Activated CD4-positive, alpha-beta T cell treated with anti-CD3 and anti-CD28 coated beads for 4 hours (primary cell): ENCODE measurements around the gene KRT7.
"Not testable (repeated sequence)": the region's sequence is repeated elsewhere in the genome, so short reads cannot be mapped to it uniquely, and the experiment has no call there.

Source experiments
- DNase-seq, 2 donors: peaks; one replicate each; pipeline ENCODE4 v3.0.0-alpha.2; 2020

KRT7 gene

DNA sequence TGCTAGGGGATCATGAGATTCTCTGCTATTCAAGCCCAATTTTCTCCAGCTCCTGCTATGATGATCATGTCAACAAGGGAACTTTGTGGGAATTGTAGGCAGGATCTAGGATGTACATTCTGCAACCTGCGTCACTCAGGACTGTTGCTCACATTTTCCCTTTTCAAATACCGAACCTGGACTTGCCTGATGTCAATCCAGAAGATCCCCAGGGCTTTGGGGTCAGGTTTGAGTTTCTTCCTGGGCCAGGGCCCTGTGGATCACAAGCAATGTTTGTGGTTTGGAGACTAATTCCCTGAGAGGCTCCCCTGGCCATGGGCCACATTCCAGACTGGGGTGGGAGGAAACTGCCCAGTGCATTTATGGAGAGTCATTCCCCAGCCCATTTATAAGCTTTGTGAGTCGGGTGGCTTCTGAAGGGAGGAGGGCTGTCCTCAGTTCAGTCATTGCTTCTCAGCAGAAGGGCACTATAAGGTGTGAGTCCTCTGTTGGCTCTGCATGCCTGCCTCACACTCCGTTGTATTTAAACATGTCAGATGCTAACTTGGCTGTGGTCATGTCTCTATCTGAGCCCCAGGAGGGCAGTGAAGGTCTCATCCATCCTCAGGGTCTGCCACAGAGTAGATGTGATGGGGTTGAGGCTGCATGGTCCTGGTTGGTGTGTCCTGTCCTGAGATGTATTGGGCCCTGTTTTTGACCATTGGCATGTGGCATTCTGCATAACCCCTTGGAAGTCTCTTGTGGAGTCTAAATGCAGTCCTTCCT, 47.9 kb downstream of the KRT7 start:
- no peak for DNase-seq

DNA sequence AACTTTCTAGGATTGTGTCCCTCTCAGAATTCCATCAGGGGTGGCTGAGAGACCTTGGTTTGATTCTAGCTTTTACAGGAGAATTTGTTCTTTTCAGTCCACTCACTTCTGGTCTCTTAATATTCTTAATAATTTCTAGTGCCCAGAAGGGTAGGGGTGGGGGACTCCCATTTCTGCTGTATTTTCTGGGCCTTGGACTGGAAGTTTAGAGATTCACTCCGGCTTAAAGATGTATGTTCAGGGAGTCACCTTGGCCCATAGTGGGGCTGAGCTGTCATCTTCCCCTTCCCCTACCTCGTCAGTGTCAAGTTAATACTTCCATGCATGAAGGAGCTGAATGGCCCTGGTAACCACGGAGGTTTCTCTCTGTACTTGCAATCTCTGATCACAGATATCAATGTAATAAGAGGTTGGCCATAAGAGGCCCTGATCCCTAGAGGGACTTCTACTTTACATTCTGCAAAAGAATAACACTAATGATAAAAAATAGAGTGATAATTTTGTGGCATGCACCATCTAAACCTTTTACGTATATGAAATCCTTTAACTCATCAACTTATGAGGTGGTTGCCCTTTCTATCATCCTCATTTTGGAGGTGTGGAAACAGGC, 51.6 kb downstream of the KRT7 start:
- DNase-seq: no peak

DNA sequence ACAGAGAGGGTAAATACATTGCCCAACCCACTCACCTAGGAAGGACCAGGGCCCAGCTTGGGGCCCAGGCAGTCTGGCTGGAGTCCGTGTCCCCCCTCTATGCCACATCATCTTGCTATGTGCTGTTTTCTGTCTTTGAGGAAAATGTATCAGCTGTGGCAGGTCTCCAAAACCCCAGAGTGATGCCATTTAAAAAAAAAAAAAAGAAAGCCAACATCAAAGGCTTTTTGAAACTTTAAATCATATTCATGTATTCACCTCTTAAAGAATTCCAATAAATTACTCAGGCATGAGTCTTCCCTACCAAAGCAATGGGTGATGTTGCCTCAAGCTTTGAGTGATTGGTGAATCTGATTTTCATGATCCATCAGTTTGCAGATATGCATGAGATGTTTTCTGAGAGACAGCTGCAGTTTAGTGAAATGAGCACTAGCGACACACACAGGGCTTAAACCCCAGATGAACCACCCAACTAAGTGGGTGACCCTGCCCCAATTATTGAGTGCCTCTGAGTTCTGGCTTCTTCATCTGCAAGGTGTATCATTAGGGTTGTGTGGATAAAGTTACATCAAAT, 52.2 kb downstream of the KRT7 start:
- DNase-seq: no peak

DNA sequence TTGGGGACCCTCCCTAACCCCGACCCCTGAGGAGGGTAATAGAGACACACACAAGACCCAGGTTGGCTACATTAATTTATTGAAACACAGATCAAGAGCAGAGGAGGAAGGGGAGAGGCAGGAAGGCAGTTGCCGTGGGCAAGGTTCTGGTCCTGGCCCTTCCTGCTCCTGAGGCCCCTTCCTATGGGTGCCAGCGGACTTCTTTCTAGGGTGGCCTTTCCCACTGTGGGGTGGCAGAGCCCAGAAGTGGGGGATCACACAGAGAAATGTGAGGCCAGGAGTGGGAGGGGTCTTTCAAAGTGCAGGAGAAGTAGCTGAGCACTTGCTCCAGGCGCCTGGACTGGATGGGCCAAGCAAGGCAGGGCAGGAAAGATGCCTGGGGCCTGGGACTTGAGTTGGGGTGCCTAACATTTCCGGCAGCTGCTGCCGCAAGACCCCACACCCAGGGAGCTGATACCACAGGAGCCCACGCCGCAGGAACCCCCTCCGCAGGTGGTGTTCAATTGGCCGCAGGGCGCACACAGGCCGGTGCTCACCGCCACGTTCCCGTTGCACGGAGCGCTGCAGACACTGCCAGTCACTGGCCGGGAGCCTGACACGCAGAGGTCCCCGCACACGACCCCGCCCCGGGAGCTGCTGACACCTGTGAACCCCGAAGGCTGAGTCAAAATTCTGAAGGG, 52.9 kb downstream of the KRT7 start:
- DNase-seq: no peak

DNA sequence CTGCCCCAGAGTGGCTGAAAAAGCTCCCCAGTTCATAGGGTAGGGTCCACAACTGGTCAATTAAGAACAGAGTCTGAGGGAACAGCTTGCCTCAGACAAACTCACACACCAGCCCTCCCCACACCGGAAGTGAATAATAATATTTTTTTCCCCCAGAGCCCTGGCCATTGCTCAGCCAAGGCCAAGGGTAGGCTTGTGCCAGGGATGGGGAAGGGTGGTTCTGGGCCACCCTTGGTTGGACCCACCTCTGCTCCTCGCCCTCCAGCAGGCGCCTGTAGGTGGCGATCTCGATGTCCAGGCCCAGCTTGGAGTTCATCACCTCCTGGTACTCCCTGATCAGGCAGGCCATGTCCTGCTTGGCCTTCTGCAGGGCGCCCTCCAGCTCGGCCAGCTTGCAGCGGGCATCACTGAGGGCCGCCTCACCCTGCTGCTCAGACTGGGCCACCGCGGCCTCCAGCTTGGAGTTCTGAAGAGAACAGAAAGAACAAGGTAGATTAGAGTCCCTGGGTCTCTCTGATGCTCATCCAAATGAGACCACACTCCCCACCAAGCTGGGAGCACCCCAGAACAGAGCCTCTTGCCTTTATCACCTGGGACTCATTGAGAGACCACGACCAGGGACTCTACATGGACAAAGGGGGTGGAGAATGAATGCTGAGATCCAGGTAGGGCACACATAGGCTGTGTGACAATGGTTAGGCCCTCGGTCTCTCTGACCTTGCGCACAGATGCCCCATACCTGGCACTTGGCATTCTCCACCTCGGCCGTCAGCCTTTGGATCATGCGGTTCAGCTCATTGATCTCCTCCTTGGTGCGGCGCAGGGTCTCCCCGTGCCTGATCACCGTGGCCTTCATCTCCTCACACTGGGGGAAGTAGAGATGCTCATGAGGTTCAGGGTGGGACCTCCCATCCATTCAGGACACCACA, 54.1 kb downstream of the KRT7 start:
- DNase-seq: not testable (repeated sequence)

DNA sequence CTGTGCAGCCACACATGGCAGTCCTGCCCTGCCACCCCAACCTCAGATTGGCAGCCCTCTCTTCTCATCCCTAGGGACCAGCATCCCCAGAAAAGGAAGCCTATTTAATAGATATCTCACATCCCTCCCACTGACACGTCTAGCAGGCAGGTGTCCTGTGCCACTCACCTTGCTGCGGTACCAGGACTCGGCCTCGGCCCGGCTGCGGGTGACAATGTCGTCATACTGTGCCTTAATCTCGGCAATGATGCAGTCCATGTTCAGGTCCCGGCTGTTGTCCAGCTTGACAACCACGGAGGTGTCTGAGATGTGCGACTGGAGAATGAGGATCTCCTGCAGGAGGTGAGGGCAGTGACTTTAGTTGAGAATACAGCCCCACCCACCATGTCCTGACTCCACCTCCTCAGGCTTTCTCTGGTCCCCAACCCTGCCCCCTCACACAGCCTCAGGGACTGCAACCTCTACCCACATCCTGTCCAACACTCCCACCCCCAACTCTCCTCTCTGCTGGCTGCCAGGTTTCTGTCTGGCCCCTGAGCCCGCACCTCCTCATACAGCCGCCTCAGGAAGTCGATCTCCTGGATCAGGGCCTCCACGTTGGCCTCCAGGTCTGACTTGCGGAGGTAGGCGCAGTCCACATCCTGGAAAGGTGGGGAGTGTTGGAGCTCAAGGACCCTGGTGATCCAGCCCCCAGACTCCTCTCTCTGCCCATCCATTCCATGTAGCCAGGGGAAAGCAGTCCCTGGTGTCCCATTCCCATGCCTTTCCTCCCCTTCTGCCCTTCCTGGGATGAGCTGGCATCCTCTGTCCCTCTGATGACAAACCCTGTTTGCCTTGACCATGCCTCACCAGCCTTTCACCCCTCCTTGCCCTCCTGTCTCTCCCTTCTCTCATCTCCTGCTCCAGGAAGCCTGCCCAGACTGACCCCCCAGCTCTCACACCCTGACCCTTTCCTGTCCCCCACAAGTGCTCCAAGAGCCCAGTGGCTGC, 55.1 kb downstream of the KRT7 start:
- DNase-seq: not testable (repeated sequence)

DNA sequence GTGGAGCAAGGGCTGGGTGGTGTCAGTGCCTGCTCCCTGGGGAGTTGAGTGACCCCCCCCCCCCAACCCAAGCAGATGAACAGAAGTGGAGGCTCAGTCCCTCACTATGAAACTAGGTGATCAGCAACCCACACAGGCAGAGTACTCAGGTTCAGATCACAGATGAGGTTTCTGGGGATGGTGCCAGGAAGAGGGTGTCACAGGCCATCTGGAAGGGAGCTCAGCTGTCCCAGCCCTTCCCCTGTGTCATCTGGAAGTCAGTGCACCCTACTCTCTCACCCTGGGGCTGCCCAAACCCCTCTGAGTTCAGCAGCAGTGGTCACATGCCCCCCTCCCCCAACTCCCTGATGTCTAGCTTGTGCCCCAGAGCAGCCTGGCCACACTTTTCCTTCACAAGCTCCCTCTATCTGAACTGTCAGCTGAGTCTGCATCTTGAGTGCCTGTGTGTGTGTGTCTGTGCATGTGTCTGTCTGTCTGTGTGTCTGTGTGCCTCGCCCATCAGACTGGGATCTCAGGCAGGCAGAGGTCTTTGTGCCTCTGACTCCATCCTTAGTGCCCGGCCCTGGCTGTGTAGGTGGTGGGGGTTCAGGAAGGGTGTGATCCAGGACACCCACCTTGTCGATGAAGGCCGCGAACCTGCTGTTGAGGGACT, 57.6 kb downstream of the KRT7 start:
- DNase-seq: not testable (repeated sequence)

DNA sequence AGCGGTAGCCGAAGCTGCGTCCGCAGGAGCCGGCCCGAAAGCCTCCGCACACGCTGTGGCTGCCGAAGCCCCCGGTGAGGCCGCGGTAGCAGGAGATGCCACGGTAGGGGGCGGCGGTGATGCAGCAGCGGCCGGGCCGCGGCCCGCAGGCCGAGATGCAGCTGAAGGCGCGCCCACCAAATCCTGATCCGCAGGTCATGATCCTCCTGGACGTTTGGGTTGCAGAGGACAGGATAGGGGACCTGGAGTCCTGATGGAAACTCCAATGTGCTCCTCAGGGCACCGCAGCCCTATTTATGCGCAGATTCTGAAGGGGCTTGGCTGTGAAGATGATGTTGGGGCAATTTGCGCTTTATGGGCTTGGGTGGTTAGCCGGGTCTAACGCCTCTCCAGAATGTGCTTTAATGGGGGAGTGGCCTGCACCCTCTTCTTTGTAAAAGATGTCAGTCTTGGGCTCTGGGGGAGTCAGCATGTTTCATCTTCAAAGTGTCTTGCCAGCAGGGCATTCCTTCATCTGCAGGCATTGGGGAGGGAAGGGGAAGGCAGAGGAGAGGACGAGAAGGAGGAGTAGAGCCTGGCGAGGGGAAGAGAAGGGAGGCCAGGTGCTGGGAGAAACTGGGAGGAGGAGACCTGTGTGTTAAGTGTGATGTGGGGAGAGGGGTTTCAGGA, 58.4 kb downstream of the KRT7 start, which contains the start of gene KRT81:
TSS of gene KRT81 (minus strand) at position 268 of the 669 bp plus-strand sequence. CDS start at position 199, 69 bp downstream.
- DNase-seq: no peak

DNA sequence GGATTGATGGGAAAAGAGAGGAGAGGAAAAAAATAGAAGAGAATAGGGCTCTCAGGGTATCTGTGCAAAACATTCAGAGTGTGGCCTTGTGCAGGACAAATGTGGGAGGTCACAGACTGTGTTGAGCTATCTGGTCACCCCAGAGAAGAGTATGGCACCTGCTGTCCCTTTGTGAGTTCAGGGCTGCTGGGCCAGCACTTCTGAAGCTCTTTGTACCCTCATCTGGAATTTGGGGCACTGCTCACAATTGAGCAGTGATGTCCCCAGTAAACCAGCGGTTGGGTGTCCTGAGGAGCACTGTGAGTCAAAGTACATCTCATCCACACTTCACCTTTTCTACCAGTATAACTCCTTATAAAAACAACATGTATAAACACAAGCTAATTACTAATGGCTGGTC, 60.9 kb downstream of the KRT7 start:
- DNase-seq: no peak

DNA sequence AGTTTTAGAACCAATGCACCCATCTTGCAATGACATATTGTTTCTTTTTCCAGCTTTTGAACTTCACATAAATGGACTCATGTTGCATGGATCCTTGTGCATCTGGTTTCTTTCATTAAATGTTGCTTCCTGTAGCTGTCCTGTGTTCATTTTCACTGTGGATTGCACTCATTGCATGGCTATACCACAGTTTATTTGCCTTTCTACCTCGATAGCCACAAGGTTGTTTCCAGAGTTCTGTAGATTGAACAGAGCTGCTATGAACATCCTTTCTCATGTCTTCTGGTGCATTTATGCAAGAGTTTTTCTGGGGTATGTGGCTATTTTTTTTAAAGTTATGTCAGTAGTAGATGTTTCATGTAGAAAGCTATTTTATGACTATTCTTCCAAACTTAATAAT, 61.8 kb downstream of the KRT7 start:
- no peak for DNase-seq

DNA sequence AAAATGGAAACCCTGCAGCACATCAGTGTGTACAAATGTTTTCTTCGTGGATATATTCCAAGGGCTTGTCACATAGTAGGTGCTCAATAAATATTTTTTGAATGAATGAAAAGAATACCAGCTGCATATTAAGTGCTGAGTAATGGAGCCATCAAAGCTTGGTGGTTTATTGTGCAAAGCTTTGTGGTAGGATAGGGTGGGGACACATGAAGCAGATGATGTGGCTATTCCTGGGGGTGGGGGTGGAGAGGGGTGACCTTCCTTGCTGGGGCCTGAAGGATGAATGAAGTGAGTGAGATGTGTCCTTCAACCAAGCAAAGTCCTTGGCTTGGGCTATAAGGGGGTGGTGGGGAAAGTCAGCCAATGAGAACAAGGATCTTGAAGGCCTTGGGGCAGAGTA, 62.6 kb downstream of the KRT7 start:
- no peak for DNase-seq

DNA sequence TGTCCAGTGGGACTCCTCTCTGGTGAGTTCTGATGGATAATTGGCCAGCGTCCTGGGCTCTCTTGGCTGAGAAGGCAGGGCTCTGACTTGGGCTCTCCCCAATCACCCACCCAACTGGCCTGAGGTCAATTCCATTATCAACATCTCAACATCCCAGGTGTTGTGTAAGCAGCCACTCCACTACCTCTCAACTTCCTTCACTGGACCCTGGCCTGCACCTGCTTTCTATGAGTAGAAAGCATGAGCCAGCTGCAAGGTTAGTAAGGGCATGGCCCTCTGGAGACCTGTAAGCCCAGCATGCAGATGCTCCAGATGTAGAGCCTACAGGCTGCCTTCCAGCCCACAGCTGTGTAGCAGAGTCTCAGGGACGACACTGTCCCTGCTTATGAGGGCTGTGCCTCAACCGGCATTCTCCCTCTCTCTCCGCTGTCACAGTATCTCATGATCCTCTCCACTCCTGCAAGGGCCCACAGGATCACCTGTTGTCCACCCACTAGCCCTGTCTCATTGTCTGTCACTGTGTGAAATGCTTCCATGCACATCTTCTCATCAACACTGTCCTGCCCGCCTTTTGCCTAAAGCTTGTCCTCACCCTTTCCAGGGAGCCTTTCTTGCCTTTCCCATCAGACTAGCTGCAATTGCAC, 63.7 kb downstream of the KRT7 start:
- DNase-seq: no peak
